Stomach (tissue), 4 donors: Measurements from ENCODE around the gene THSD1.
"Not testable (repeated sequence)": the region's sequence is repeated elsewhere in the genome, so short reads cannot be mapped to it uniquely, and the experiment has no call there.

Experiments
- CTCF ChIP-seq, 7 experiments: fragments of 450-650 bp in 4 of 7; fragments of 200-600 bp in 3 of 7; sonication (generic) in 3 of 7; IDR thresholded peaks; one replicate each; pipeline ENCODE4 v1.5.1; 2016 to 2019; ENCODE audit warnings: antibody characterized with exemption in 7 of 7, control low read depth in 2 of 7, mild to moderate bottlenecking in 1 of 7
- EP300 ChIP-seq: sonication (generic); formaldehyde crosslinking; IDR thresholded peaks from one replicate; pipeline ENCODE4 v1.6.1; 2017; ENCODE audit warnings: antibody characterized with exemption
- POLR2A ChIP-seq, 4 donors: fragments of 450-650 bp; IDR thresholded peaks; one replicate each; pipeline ENCODE4 v1.6.1; 2016; ENCODE audit warnings: antibody characterized with exemption in 4 of 4, control low read depth in 2 of 4, mild to moderate bottlenecking in 1 of 4, moderate library complexity in 1 of 4
- POLR2AphosphoS5 ChIP-seq, 3 donors: sonication (generic); formaldehyde crosslinking; IDR thresholded peaks; one replicate each; pipeline ENCODE4 v1.6.1; 2016; ENCODE audit warnings: antibody characterized with exemption in 3 of 3

GRCh38 chr13:52408071-52408658 is 2.2 kb upstream of the THSD1 start:
- not testable (repeated sequence) for TF ChIP-seq POLR2AphosphoS5 (IDR thresholded peaks at IDR 0.05); CTCF (IDR thresholded peaks at IDR 0.05); EP300; POLR2A (IDR thresholded peaks at IDR 0.05)
